Activated CD4-positive, CD25-positive, alpha-beta regulatory T cell (primary cell): ENCODE measurements around the gene ARHGAP27.

Experiments used
- DNase-seq, 4 experiments: peaks; one replicate each; lab custom pipeline; 2025; lab: John Stamatoyannopoulos, UW

The ARHGAP27 gene

DNA sequence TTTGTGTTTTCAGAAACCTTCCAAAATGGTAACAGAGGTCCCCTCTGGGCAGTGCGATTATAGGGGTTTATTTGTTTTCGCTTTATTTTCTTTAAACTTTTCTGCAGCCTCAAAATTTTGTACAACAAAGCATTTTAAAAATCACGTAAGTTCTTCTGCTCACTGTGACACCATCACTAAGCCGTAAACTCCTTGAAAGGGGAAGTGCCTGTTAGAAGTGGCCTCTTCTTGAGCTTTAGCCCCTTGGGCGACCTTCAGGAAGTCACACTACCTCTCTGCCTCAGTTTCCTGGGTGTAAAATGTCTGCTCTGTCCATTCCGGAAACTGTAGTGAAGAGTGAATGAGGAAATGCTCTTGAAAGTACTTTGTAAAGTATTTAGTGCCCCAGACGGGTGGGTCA lies 26.6 kb downstream of the ARHGAP27 start:
- no peak for DNase-seq

DNA sequence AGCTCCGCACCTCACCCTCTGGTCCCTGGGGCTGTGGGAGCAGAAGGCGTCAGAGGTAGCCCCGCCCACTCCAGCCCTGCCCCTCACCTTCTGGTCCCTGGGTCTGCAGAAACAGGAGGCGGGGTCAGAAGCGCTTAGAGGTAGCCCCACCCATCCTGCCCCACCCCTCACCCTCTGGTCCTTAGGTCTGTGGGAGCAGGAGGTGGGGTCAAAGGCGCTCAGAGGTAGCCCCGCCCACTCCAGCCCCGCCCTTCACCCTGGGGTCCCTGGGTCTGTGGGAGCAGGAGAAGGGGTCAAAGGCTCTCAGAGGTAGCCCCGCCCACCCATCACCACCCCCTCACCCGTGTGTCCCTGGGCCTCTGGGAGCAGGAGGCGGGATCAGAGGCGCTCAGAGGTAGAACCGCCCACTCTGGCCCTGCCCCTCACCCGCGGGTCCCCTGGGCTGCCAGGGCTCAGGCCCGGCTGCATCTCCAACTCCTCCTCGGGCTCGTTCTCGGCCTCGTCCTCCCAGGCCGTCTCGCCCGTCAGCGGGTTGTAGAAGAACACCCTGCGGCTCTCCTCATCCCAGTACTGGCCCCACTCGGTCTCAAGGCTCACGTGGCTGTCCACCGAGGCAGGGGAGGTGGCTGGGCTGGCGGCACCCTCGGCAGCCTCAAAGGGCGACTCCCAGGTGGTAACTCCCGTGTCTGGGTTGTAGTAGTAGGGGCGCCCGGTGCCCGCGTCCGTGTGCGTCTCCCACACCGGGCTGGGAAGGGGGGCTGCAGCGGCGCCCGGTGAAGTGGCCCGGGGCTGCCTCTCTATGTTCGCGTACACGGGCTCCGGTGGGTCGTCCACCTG lies 27.2 kb downstream of the ARHGAP27 start:
- no peak for DNase-seq

DNA sequence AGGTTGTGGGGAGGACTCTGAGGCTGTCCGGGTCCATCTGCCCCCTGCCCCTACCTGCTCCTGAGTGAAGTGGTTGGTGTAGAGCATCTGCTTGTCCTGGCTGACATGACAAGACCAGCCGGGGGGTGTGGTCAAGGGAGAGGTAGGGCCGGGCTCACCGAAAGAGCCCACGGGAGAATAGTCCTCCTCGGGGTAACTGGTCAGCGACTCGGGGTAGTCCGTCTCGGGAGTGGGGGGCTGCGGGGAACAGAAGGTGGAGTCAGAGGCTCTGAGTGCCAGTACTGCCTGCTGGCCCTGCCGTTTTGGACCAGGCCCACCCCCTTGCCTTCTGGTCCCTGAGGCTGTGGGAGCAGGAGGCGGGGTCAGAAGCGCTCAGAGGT lies 27.8 kb downstream of the ARHGAP27 start:
- DNase-seq: no peak

DNA sequence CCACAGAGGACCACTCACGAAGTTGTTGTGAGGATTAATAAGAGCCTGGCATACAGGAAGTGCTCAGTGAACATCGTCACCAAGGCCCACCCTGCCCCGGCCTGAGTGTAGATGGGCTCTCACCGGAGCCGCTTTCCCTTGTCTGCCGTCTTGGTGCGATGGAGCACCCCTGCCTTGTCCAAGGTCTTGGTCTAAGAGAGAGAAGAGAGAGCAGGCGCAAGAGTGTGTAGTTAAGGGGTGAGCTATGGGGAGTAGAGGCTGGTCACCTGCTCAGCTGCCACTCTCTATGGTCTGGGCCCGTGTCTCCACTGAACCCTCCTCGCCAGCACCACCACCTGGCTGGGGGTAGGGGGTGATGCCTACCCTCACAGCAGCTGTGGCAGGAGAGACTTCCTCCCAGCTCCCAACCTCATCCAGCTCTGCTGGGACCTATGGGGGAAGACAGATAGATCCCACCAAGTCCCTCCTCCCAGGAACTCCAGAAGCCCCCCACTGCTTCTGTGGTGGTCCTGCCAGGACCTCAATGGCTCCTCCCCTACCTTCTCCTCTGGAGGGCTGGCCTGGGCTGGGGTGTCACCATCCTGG lies 28.7 kb downstream of the ARHGAP27 start:
- DNase-seq: no peak

DNA sequence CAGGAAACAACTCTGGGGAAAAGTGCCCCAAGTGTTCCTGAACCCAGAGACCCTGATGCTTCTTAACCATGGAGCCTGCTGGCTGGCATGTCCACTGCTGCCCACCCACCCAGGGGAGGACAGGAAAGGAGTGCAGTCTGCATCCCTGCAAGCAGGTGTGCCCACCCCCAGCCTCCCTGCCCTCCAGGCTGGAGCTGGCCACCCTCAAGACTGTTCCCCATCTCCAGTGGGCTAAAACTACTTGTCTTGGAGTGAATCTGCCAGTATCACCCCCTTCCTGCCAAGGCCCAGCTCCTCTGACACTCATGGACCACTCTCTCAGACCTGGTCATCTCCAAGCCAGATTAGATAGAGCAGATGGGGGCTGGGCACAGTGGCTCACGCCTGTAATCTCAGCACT lies 29.8 kb downstream of the ARHGAP27 start:
- no peak for DNase-seq

DNA sequence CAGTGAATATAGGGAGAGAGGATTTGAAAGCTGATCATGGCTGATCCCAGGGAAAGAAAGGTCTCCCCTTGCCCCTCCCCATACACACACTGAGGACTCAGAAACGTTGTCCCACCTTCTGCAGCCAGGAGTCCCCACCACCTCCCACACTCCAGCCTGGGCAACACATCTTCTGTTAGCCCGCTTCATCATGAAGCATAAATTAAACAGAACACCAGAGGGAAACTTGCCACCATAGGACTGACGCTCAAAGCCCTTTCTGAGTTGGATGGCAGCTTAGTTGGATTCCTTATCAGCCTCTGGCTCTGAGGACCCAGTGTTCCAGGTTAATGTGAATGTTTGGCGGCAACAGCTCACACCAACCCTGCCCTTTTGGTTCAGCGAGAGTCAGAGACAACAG lies 33.9 kb downstream of the ARHGAP27 start:
- DNase-seq: no peak

DNA sequence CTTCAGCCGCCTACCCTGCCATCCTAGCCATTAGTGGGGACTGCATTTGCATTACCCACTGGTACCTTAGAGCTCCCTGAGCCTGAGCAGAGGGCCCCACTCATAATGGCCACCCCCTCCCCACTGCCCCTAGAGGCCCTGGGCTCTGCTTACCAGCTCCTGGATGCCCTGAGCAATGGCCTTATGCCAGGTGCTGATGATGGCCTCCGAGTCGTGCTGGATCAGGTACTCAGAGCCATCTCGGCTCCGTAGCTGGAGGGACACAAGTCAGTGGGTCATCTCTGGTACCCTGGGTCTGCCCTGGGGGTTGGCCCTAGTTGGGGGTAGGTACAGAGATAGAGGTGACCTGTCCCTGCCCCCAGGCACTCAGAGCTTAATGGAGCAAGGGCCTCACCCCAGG lies 34.9 kb downstream of the ARHGAP27 start:
- no peak for DNase-seq

DNA sequence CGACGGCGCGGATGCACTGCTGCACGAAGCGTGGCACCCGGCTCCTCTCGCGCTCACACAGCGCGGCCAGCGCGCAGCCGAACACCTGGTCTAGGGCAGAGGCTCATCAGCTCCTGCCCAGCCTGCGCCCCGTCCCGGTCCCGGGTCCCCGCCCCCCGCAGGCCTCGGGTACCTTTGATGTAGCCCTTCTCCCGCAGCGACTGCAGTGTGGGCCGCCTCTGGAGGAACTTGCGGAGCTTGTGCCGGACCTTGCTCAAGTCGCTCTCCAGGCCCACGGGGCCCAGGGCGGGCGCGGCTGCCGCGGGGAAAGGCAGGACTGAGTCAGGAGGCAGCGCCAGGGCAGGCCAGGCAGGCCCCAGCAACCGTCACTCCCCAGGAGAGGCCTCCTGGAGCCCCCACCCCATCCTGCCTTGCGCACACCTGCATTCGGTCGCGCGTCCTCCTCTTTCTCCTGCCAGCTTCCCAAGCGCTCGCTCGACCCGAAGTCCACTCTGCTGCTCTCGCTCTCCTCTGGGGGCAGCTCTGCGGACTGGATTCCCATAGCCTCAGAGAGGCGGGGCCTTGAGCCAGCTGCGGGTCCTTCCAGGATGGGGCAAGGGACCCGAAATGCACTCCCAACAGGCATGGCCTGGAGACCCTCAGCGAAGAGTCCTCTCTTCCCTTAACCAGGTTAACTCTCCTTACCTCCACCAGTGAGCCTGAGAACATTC lies 36.0 kb downstream of the ARHGAP27 start:
- no peak for DNase-seq

DNA sequence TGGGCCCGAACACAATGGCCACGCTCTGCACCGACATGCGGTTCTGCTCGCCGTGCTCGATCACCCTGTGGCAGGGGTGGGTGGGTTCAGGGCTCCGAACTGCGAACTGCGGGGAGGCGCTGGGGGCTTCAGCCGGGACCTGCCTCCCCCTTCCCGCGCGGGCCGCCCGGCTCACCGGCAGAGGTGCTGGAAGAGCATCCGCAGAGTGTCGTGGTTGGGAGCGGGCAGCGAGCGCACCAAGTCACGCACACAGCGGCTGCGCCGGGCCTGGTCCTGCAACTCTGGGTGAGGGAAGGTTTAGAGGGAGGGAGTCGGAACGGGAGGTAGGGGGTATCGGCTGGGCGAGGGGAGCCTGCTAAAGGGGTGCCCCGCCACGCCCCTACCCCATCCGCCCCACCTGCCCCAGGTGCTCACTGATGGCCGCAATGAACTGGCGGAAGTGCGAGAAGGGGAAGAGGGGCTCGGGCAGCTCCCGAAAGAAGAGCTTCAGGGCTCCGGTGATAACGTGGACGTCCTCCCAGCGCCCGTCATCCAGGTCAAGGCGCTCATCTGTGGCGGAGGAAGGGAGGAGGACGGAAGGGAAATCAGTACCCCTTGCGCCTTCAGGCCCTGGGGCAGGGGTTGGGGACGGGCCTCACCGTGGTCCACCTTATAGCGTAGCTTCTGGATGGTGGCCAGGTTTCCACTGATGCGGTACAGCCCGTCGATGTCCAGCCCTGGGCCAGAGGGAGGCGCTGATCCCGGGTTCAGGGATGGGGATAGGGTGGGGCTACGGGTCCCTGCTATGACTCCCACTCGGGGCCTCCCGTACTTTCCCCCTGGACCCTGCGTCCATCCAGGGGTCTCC lies 36.9 kb downstream of the ARHGAP27 start:
- no peak for DNase-seq

DNA sequence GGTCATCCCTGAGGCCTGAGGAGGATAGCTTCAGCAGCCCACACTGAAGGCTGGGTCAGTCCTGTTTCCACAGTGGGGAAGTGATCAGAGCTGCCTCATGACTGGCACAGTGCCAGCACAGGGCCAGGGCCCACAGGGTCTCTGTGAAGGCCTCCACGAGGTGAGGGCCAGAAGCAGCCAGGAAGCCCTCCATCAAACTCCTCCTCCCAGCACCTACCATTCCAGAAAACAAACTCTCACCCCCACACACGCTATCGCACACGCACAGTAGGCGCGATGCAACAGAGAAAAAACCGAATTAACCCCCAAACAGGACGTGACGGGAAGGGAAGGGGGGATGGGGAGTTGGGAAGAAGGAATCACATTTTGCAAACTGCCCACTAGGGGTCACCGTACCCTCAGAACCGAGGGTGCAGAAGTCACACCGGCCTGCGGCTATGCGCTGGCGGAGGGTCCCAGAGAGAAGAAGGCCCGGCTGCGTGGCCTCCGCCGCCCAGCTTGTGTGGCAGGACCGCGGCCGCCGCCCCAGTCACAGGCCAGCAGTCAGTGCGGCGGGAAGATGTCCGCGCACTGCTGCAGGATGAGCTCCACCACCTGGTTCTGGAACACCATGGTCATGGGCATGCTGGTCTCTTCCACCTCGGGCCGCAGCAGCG lies 37.6 kb downstream of the ARHGAP27 start:
- DNase-seq: no peak

DNA sequence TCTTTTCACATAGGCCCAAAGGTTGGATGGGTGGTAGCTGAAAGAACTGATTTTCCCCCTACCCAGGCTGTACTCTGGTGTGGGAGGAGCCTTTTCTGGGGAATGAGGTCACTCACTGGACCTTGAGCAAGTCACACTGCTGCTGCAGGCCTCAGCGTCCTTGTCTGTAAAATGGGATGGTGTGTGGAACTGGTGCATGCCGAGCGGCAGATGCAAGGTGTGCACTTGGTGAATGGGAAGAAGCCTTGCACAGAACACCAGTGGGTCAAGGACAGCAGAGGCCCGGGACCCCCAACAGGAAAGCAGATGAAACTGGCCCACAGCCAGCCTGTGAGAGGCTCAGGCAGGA lies 38.1 kb downstream of the ARHGAP27 start:
- no peak for DNase-seq

DNA sequence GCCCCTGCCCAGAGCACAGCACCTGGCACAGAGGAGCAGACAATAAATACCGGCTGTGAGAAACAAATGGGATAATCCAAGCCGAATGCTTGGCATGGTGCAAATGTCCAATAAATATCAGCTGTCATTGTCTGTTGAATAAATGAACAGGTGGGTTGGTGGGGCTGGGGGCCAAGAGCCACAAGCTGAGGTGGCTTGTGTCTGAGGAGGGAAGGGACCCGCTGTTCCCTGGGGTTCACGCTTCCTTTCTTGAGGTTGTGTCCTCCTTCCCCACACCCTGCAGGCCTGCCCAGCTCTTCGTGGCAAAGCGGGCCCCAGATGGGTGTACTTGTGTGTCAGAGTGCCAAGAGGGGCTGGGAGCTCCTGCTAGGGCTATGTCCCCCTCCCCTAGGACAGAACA lies 38.6 kb downstream of the ARHGAP27 start:
- no peak for DNase-seq

DNA sequence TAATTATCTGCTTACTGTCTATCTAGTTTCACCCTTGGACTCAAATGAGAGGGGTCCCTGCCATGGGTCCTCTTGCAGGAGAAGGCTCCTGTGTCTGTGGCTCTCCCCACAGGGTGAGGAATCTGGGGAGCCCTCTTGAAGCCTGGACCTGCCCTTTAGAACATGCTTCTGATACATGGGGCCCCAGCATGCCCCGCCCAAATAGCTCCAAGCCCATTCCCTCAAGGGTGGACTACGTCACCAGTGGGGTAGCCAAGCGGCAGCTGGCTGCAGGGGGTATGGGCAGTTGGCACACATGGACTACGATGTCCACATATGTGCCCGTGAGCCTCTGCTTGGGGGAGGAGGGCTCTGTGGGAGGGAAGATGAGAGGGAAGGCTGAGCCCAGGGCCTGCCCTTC lies 39.3 kb downstream of the ARHGAP27 start:
- DNase-seq: no peak

DNA sequence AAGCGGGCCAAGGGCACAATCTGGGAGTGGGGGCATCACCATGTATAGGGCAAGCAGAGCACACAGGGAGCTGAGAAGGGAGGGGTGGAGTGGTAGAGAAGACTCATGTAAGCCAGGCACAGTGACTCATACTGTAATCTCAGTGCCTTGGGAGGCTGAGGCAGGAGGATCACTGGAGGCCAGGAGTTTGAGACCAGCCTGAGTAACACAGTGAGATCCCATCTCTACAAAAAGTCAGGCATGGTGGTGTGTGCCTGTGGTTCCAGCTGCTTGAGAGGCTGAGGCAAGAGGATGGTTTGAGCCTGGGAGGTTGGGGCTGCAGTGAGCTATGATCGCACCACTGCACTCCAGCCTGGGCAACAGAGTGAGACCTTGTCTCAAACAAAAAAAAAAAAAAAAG lies 40.8 kb downstream of the ARHGAP27 start:
- no peak for DNase-seq

DNA sequence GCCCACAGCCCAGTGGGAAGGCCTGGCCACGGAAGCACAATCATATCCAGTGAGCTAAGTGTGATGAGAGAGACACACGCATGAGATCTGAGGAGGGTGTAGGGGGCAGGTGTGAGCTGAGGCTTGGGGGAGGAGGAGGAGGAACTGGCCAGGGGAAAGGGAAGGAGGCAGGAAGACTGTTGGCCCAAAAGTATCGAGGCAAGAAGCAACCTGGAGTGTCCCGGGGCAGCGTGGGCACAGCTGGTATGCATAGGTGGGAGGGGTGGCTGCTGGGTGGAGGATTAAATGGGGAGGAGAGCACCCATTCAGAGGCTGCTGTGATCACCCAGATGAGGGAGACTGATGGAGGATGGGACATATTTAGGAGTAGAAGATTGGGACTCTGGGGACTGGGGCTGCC lies 41.4 kb downstream of the ARHGAP27 start:
- DNase-seq: no peak

DNA sequence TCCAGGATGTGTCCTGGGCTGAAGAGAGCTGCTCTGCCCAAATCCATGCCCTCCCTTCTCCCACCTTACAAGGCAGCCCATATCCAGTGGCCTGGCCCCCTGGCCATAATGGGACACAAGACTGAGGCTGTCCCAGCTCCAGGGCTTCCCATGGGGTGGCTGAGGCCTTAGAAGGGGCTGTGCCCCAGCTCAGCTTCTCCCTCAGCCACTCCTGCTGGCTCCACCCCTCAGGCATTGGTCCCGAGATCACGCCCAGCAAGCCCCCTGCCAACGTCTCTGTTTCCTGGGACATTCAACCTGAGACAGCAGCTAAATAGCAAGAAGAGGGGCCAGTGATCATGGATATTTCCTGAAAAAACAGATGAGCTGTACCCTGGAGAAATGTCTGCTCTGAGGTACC lies 43.3 kb downstream of the ARHGAP27 start:
- no peak for DNase-seq

DNA sequence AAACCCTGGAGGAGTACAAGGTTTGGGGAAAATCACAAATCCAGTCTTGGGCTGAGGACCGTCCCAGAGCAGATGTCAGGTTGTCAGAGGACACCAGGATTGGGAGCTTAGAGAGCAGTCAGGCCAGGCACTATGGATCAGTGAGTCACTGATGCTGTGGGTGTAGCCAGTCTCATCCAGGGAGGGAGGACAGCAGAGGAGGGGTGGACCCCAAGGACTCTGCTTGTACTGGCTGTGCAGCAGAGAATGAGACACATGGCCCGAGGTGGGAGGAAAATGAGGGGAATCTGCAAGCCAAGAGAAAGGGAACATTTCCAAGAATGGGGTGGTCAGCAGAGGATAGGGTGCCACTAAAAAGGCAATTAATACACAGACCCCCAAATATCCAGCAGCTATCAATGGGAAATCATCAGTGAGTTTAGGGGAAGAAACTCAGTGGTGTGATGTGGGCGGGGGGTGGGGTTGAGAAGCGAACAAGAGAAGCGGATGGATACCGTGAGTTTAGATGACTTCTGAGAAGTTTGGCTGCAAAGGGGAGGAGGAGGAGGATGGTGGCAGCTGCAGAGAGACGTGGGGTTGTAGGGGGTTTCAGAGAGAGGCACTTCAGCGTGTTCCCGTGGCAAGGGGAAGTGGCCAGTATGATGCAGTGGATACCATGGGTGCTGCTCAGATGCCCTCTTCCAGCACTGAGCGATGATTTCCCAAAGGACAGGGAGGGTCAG lies 43.9 kb downstream of the ARHGAP27 start:
- no peak for DNase-seq

DNA sequence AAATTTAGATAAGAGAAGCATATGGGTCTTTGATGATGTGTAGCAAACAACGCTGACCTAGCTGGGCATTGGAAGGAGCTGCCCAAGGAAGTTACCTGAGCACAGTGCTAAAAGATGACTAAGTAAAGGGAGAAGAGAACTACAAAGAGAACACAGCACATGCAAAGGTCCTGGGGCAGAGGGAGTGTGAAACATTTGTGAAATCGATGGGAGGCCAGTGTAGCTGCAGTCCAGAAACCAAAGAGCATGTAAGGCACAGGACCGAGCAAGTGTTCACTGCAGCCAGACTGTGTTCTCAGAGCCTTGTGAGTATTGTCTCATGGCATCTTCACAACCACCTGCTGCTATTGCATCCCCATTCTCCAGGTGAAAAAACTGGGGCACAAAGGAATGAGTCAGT lies 44.9 kb downstream of the ARHGAP27 start:
- DNase-seq: no peak

DNA sequence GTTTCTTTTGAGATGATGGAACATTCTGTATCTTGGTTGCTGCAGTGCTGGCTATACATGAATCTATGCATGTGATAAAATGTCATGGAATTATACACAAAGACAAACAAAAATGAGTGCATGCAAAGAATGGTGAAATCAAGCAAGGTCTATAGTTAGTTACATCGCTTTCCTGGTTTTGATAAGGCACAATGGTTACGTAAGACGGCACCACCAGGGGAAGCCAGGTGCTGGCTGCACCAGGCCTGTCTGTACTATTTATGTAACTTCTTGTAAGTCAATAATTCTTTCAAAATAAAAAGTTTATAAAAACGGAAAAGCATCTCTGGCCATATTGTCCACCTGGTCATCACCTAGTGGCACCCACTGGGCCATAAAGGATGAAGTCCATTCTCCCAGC lies 46.5 kb downstream of the ARHGAP27 start:
- DNase-seq: no peak

DNA sequence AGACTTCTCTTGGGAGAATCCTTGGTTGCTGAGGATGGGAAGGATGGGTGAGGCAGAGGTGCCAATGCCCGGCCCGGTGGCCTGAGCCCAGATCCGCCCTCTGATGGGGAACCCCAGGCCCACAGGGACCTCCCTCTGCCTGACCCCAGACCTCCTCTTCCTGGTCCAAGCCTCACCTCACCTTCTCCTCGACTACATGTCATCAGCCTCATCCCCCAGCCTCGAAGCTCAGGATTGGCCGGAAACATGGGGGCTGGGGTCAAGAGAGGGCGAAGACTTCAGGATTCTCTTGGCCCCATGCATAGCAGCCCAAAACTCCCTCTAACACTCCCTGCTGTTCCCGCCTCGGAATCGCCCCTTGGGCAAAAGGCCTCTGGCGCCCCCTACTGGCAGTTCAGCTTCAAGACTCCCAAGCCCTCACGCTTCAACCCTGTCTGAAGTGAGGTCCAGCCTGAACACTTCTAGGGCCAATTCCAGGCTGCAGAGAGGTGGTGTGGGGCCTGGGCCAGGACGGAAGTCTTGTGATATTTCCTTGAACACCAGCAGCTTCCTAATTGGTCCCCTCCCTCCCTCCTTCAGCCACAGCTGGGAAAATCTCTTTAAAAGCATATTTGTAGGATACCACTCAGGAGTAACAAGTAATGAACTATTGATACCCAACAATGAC lies 47.2 kb downstream of the ARHGAP27 start:
- peak; percentile 75 to 88 (median 82) for DNase-seq

DNA sequence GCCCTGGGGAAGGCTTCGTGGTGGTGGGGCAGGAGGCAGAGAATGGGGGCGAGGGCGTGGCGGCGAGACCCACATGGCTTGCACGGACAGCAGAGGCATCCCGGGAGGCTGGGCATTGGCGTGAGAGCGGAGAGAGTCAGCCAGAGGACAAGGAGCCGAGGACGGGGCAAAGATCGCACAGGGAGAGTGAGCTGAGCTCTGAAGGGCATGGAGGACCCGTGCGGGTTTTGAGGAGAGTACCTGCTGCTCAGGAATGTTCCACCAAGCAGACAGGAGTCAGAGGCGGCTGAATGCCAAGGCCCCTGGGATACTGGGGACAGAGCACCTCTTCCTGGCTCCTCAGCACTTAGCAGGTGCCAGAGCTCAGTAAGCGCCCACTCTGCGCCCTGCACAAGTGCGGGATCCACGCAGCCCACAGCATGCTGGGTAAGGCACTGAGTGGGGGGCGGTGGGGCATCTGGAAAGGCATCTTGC lies 47.8 kb downstream of the ARHGAP27 start:
- no peak for DNase-seq
